ENCODE measurements around the gene TUSC2.

TUSC2 gene

GRCh38 chr3:50354186-50354764 is 26.3 kb upstream of the TUSC2 start:
- DNase-seq, result no peak

DNA sequence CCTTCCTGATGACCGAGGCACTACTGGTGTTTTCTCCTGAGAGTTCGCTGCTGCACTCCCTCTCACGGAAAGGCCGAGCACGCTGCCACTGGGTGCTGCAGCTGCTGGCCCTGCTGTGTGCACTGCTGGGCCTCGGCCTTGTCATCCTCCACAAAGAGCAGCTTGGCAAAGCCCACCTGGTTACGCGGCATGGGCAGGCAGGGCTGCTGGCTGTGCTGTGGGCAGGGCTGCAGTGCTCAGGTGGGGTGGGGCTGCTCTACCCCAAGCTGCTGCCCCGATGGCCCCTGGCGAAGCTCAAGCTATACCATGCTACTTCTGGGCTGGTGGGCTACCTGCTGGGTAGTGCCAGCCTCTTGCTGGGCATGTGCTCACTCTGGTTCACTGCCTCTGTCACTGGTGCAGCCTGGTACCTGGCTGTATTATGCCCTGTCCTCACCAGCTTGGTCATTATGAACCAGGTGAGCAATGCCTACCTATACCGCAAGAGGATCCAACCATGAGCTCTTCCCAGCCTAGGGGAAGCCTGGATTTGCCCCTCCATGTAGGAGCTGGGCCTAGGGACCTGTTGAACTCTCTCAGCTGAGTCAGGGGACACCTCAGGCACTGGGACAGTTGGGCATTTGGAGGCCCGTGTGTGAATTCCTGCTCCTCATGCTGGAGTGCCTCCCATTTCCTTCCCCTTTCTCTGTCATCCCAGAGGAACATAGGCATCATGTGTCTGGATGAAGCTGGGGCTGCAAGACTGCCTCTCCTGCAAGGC is 25.4 kb upstream of the TUSC2 start:
- DNase-seq, result no peak

GRCh38 chr3:50352781-50353180 is 24.8 kb upstream of the TUSC2 start:
- no peak for DNase-seq

GRCh38 chr3:50351323-50351697 is 23.3 kb upstream of the TUSC2 start:
- DNase-seq, result no peak

- peak; percentile 98 for DNase-seq
Measured at GRCh38 chr3:50350527-50351322, 22.7 kb upstream of the TUSC2 start, which contains the start of the genes CYB561D2 and NPRL2. CYB561D2 (plus strand) TSS chr3:50350862; CDS start chr3:50351434, 572 bp downstream. NPRL2 (minus strand) TSS chr3:50350775; CDS start chr3:50350652, 123 bp downstream.

DNA sequence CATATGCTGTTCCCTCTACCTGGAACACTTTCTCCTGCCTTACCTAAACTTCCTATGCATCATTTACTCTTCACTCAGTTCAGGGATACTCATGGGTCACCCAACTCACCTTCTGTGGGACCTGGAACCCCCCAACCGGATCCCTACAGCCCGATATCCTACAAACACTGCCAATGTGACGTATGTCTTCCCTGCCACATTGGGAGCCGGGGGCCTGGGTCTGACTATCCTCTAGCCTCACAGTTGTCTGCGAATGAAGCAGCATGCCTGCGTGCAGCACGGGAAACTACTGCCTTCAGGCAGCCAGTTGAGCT is 22.1 kb upstream of the TUSC2 start:
- DNase-seq, result no peak

GRCh38 chr3:50347187-50347813 is 19.3 kb upstream of the TUSC2 start:
- DNase-seq, result peak; percentile 84

DNA sequence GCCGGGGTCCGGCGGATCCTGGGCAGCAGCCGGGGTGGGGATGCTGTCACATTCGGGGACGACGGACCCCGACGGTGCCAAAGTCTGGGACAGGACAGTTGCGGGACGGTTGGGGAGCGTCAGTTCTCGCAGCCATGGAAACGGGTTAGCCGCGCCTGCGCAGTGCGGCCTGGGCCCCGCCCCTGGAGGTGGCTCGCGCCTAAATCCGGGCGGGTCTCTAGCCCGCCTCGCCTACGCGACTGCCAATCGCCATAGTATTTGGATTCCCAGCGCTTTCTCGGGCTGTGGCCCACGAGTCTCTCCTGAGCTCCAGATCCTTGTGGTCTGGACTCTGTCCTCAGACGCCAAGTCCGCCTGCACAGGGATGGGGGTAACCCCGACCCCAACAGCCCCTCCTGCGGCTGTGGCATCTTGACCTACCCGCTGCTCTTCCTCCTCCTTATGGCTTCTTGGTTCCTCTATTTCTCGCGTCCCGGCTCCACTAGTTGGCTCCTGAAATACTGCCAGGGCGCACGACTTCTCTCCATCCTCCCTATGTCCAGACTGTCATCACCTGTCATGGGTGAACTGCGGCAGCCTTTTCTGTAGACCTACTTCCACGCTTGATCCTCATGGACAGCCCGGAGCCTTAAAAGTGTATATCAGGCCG is 17.7 kb upstream of the TUSC2 start, which contains the start of gene ZMYND10:
Gene ZMYND10, minus strand, starts transcription at position 147 of the 649 bp plus-strand sequence. CDS start 153 bp downstream, outside the sequence.
- DNase-seq, result peak; percentile 79

DNA sequence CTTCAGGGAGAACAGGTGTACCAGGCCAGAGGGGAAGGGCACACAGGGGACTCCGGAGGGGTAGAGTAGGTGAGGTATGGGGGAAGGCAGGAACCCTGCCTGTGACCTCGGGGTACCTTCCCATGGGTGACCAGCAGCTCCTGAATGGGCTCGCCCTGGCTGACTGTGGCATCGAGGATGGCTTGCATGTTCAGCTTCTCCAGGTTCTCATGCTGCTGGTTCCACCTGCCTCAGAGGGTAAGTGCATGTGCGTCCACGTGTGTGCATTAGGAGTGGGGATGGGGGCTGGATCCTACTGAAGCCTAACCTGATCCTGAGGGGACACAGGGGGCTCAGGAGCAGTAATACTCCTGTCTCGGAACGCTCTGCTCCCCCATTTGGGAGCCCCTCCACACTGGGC is 17.0 kb upstream of the TUSC2 start:
- DNase-seq, result no peak

DNA sequence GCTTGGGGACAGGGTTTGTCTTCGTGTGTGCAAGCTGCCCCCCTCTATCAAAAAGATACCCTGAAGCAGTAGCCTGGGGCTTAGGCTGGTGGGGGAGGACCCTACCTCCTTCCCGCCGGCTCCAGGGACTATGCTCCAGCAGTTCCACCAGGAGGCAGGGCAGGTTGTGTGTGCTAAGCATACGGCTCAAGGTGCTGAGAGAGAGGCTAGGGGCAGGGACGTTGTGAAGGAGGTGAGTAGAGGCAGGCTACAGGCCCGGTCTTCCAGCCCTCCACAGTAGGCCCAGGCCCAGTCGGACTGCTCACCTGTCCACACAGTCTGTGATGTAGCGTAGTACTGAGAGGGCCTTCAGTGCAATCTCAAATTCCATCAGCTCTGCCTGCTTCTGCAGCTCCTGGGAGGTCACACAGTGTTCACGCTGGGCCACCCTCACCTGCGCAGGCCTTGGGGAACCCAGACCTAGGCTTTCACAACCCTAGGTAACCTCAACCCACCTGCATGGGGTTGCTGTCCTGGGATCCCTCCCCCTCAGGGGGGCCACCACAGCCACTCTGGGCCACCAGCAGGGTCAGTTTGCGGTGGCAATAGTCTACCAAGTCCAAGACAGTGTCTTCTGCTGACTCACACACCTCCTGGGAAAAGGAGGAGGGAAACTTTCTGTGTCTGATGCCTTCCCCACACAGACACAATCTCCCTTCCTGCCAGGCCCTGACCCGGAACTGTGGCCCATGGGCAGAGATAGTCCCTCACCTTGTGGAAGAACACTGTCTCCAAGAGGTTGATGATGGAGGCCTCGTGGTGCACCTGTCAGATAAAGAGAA is 15.0 kb upstream of the TUSC2 start:
- DNase-seq, result no peak

DNA sequence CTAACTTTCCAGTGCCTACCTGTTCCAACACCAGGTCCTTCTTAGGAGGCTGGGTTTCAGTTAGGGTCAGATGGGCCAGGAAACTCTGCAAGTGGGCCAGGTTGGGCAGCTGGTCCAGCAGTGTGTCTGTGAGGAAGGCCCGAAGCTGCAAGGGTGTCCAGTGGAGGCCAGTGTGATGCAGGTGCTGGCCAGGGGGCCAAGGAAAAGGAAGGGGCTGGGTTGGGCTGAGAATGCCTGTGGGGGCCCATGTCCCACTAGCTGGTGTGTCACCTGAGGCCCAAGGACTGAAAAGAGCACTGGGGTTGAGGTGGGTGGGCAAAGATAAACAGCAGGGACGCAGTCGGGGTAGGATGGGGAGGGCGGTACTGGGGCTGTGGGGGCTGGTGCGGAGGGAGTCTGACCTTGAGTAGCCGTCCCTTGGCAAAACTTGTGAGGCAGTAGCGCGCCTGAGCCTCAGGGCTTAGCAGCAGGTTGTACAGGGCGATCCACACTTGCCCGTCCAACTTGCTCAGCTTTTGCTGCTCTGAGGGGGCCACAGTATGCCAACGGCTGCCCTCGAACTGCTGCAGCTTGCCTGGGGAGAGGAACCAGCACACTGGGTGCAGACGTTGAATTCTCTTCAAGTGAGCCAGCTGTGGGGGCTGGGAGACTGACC is 14.1 kb upstream of the TUSC2 start:
- no peak for DNase-seq

GRCh38 chr3:50341537-50341936 is 13.5 kb upstream of the TUSC2 start:
- DNase-seq, result no peak

DNA sequence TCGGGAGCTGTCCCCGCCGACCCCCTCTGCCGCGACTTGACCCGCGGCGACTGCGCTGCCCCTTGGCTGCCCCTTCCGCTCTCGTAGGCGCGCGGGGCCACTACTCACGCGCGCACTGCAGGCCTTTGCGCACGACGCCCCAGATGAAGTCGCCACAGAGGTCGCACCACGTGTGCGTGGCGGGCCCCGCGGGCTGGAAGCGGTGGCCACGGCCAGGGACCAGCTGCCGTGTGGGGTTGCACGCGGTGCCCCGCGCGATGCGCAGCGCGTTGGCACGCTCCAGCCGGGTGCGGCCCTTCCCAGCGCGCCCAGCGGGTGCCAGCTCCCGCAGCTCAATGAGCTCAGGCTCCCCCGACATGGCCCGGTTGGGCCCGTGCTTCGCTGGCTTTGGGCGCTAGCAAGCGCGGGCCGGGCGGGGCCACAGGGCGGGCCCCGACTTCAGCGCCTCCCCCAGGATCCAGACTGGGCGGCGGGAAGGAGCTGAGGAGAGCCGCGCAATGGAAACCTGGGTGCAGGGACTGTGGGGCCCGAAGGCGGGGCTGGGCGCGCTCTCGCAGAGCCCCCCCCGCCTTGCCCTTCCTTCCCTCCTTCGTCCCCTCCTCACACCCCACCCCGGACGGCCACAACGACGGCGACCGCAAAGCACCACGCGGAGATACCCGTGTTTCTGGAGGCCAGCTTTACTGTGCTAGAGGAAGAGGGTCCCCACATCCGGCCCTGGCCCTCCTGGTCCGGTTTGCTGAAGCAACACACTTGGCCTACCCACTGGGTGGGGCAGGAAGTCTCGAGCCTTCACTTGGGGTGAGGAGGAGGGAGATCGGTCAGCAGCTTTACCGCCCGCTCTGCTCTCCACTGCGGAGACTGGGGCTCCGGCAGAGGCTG is 12.7 kb upstream of the TUSC2 start, which contains the start of gene RASSF1:
Gene RASSF1, minus strand, starts transcription at position 389 of the 882 bp plus-strand sequence. Its CDS starts 31 bp downstream, at position 358.
- DNase-seq, result peak; percentile 71

DNA sequence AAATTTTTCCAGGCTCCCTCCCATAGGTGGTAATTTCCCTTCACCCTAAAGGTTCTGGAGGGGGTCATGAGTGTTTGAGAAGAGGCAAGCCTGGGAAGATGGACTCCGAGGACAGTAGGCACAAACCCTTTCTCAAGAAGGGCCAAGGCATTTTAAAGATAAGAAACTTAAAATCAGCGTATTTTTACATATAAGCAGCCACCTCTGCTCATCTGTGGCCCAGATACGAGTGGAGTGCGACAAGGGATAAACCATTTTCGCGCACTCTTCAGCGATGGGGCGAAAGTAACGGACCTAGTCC is 12.1 kb upstream of the TUSC2 start:
- DNase-seq, result no peak

- no peak for DNase-seq
Measured at GRCh38 chr3:50339485-50340146, 11.6 kb upstream of the TUSC2 start.

- no peak for DNase-seq
Measured at GRCh38 chr3:50338965-50339364, 10.9 kb upstream of the TUSC2 start.

DNA sequence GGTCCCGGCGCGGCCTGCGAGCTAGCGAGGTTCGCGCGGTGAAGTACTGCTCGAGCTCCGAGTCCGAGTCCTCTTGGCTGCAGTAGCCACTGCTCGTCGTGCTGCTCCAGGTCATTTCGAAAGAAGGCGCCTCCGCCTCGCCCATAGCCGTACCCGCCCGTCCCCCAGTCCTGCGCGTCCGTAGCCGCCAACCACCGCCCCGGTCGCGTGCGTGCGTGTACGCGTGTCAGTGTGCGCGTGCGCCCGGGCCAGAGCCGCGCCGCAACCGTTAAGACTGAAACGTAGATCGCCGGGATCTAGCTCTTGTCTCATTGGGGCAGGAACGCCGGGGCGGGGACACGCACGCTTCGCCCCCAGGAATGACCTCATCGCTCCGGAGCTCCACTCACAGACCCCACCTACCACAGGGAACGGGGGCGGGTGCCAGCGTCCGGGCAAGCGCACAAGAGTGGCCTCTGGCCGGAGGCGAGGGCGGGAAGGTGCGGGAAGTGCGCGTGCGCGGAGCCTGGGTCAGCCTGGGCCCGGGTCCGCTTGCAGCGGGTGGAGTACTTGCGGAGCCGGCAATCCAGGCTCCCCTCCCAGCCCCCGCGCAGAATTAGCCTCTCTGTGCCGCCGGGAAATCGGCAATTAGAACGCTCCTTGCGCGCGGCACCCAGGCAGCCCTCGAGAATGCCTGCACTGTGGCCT is 9.3 kb upstream of the TUSC2 start:
- DNase-seq, result peak; percentile 97

DNA sequence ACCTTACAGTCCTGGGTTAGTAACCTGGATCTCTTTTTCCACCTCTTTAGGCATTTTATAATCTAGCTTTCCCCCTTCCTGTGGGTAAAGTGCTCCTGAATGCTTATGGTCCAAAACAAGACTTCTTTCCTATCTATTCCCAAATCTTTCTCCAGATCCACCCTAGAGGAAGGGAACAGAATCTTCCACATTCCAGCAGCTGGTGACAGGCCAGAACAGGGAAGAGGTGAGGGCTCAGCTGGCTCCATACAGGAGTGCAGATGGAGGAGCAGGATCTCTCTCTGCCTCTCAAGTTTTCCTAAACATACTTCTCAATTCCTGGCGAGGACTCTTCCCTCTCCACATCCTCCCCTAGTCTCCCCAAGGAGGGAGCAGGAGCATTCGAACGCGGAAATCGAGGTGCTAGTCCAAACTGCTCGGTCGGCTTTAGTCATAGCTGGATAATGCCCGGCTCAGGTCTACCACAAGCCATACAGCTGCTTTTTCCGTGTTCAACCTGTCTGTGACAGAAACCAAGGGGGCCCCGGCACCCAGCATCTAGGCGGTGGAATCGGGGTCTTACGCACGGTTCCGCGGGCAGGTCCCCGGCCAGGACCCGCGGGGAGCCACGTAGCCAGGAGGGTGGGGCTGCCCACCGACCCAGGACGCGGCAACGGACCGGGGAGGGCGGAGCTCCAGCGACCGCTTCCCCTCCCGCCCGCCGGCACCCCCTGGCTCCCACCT is 8.6 kb upstream of the TUSC2 start:
- no peak for DNase-seq

Data from CD4-positive, alpha-beta T cell treated with Interleukin-15 for 1 hour (primary cell).